ENCODE data around the gene IGSF3. TPM values are rescaled to one million over a fixed set of nuclear protein-coding genes. Genes with fewer than 3 reads are reported as not detected.

IGSF3 gene
- total RNA-seq, 1 experiment from 2014 or later = 5.8 TPM

GRCh38 chr1:116679091-116679827 lies 11.7 kb upstream of the IGSF3 start:
- no peaks in the 10 kb centered on the region for H3K36me3 ChIP-seq
- H3K9me3 ChIP-seq (replicated peaks) = no peaks in the 10 kb centered on the region
- no peaks in the 10 kb centered on the region for H3K4me1 ChIP-seq (replicated peaks)
- DNase-seq (ENCODE audit: low read depth in 1 of 2, low spot score in 2 of 2) = no peak
- no peak overlapping the region for H3K4me3 ChIP-seq
- 0 out of 2 replicates have a peak, but pooled peaks cover 4% of the 10 kb centered on the region for H3K27me3 ChIP-seq (replicated peaks)
- no peak overlapping the region for H3K27ac ChIP-seq

- Histone ChIP-seq H3K27me3 (replicated peaks) (0 out of 2 replicates have a peak, but pooled peaks cover 4% of the 10 kb centered on the region), H3K4me3 (no peak overlapping the region), H3K4me1 (replicated peaks) (no peaks in the 10 kb centered on the region), H3K36me3 (no peaks in the 10 kb centered on the region), H3K27ac (no peak overlapping the region), H3K9me3 (replicated peaks) (no peaks in the 10 kb centered on the region)
- DNase-seq (ENCODE audit: low read depth in 1 of 2, low spot score in 2 of 2) = no peak
Observed at GRCh38 chr1:116678732-116679090, 11.2 kb upstream of the IGSF3 start.

GRCh38 chr1:116677474-116678062 lies 10.0 kb upstream of the IGSF3 start:
- H3K9me3 ChIP-seq (replicated peaks) = no peaks in the 10 kb centered on the region
- H3K27ac ChIP-seq = no peak overlapping the region
- H3K4me1 ChIP-seq (replicated peaks) = no peaks in the 10 kb centered on the region
- H3K36me3 ChIP-seq = no peaks in the 10 kb centered on the region
- no peak for DNase-seq (ENCODE audit: low read depth in 1 of 2, low spot score in 2 of 2)
- 0 out of 2 replicates have a peak, but pooled peaks cover 4% of the 10 kb centered on the region for H3K27me3 ChIP-seq (replicated peaks)
- no peak overlapping the region for H3K4me3 ChIP-seq

GRCh38 chr1:116676291-116676690 lies 8.8 kb upstream of the IGSF3 start:
- H3K9me3 ChIP-seq (replicated peaks) = no peaks in the 10 kb centered on the region
- 0 out of 2 replicates have a peak, but pooled peaks cover 4% of the 10 kb centered on the region for H3K27me3 ChIP-seq (replicated peaks)
- no peaks in the 10 kb centered on the region for H3K36me3 ChIP-seq
- no peak overlapping the region for H3K4me3 ChIP-seq
- H3K27ac ChIP-seq = no peak overlapping the region
- no peaks in the 10 kb centered on the region for H3K4me1 ChIP-seq (replicated peaks)
- no peak for DNase-seq (ENCODE audit: low read depth in 1 of 2, low spot score in 2 of 2)

GRCh38 chr1:116674751-116675150 lies 7.2 kb upstream of the IGSF3 start:
- Histone ChIP-seq H3K27me3 (replicated peaks) (0 out of 2 replicates have a peak, but pooled peaks cover 4% of the 10 kb centered on the region), H3K9me3 (replicated peaks) (no peaks in the 10 kb centered on the region), H3K27ac (no peak overlapping the region), H3K4me3 (no peak overlapping the region), H3K4me1 (replicated peaks) (no peaks in the 10 kb centered on the region), H3K36me3 (no peaks in the 10 kb centered on the region)
- DNase-seq (ENCODE audit: low read depth in 1 of 2, low spot score in 2 of 2) = no peak

GRCh38 chr1:116674011-116674531 lies 6.5 kb upstream of the IGSF3 start:
- Histone ChIP-seq H3K27ac (no peak overlapping the region), H3K27me3 (replicated peaks) (0 out of 2 replicates have a peak, but pooled peaks cover 4% of the 10 kb centered on the region), H3K4me1 (replicated peaks) (no peaks in the 10 kb centered on the region), H3K36me3 (no peaks in the 10 kb centered on the region), H3K4me3 (no peak overlapping the region), H3K9me3 (replicated peaks) (no peaks in the 10 kb centered on the region)
- no peak for DNase-seq (ENCODE audit: low read depth in 1 of 2, low spot score in 2 of 2)

DNA sequence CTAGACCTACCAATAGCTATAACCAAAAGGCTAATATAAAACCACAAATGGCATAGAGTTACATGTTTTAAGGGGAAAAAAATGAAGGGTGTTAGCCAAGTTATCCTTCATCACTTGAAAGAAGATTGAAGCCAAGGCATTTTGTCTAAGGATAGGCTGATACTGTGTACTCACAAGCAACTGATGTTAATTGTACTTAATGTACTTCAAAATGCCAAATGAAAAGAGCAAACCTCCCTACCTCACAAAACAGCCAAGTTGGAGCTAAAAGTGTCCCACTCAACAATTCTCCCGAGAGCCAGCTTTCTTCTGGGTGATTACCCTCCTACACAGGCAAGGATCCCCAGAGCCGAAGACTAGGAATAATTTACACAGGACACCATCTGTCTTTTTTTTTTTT lies 4.4 kb upstream of the IGSF3 start:
- H3K36me3 ChIP-seq = no peaks in the 10 kb centered on the region
- H3K27ac ChIP-seq = no peak overlapping the region
- no peak for DNase-seq (ENCODE audit: low read depth in 1 of 2, low spot score in 2 of 2)
- no peak overlapping the region for H3K4me3 ChIP-seq
- peaks cover 4% of the 10 kb centered on the region for H3K27me3 ChIP-seq (replicated peaks)
- H3K4me1 ChIP-seq (replicated peaks) = peaks cover 8% of the 10 kb centered on the region
- no peaks in the 10 kb centered on the region for H3K9me3 ChIP-seq (replicated peaks)

DNA sequence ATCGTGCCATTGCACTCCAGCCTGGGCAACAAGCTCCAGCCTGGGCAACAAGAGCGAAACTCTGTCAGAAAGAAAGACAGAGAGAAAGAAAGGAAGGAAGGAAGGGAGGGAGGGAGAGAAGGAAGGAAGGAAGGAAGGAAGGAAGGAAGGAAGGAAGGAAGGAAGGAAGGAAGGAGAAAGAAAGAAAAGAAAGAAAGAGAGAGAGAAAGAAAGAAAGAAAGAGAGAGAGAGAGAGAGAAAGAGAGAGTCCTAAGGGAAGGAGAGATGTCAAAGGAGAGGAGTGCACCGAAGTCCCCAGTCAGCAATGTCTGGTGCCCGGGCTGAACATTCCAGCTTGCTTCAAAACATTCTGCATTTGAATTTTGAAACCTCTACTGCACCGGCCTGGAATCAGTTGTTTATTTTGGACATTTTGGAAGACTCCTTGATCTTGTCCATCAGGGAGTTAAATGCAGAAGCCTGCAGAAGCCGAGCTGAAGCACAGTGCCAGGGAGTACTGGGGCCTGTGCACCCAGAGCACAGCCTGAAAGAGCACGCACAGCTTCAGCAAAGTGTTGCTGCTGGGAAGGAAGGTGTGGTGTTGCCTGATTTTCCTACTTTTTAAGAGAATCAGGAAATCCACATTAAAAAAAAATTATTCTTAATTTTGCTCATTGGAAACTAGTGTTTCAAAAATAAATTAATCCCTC lies 3.7 kb upstream of the IGSF3 start:
- Histone ChIP-seq H3K36me3 (no peaks in the 10 kb centered on the region), H3K4me3 (no peak overlapping the region), H3K4me1 (replicated peaks) (peaks cover 10% of the 10 kb centered on the region), H3K27ac (no peak overlapping the region), H3K27me3 (replicated peaks) (peaks cover 8% of the 10 kb centered on the region), H3K9me3 (replicated peaks) (no peaks in the 10 kb centered on the region)
- DNase-seq (ENCODE audit: low read depth in 1 of 2, low spot score in 2 of 2) = no peak

DNA sequence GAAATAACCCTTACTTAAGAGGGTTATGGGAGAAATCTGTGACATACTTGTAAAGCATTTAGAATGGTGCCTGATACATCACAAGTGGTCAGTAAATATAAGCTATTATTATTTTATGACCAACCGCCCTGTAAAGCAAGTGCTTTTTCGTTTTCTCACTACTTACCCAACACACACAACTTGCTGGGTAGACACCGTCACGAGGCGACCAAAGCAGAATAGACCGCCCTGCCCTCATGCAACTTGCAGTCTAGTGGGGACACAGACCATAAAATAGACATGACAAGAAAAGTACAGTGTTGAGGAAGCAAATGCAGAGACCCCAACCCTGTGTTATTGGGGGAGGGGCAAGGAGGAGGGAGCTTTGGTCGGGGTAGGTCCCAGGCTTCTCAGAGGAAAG lies 744 bp upstream of the IGSF3 start:
- DNase-seq (ENCODE audit: low read depth in 1 of 2, low spot score in 2 of 2) = no peak
- Histone ChIP-seq H3K4me3 (no peak overlapping the region), H3K4me1 (replicated peaks) (peaks cover 10% of the 10 kb centered on the region), H3K9me3 (replicated peaks) (no peaks in the 10 kb centered on the region), H3K27ac (no peak overlapping the region), H3K36me3 (no peaks in the 10 kb centered on the region), H3K27me3 (replicated peaks) (peaks cover 8% of the 10 kb centered on the region)

GRCh38 chr1:116667078-116667574 lies 407 bp downstream of the IGSF3 start:
- Histone ChIP-seq H3K4me3 (peak overlapping the region; percentile 45), H3K4me1 (replicated peaks) (peaks cover 10% of the 10 kb centered on the region), H3K9me3 (replicated peaks) (no peaks in the 10 kb centered on the region), H3K27me3 (replicated peaks) (peaks cover 8% of the 10 kb centered on the region), H3K27ac (no peak overlapping the region), H3K36me3 (no peaks in the 10 kb centered on the region)
- DNase-seq (ENCODE audit: low read depth in 1 of 2, low spot score in 2 of 2) = no peak

- H3K36me3 ChIP-seq = no peaks in the 10 kb centered on the region
- H3K27ac ChIP-seq = no peak overlapping the region
- no peak for DNase-seq (ENCODE audit: low read depth in 1 of 2, low spot score in 2 of 2)
- peaks cover 8% of the 10 kb centered on the region for H3K27me3 ChIP-seq (replicated peaks)
- no peaks in the 10 kb centered on the region for H3K9me3 ChIP-seq (replicated peaks)
- H3K4me3 ChIP-seq = peak overlapping the region; percentile 45
- H3K4me1 ChIP-seq (replicated peaks) = peaks cover 10% of the 10 kb centered on the region
Observed at GRCh38 chr1:116666187-116667077, 1.1 kb downstream of the IGSF3 start.

- H3K4me3 ChIP-seq = no peak overlapping the region
- no peak for DNase-seq (ENCODE audit: low read depth in 1 of 2, low spot score in 2 of 2)
- H3K4me1 ChIP-seq (replicated peaks) = peaks cover 10% of the 10 kb centered on the region
- H3K36me3 ChIP-seq = no peaks in the 10 kb centered on the region
- no peaks in the 10 kb centered on the region for H3K9me3 ChIP-seq (replicated peaks)
- peaks cover 8% of the 10 kb centered on the region for H3K27me3 ChIP-seq (replicated peaks)
- no peak overlapping the region for H3K27ac ChIP-seq
Observed at GRCh38 chr1:116664978-116665371, 2.6 kb downstream of the IGSF3 start.

DNA sequence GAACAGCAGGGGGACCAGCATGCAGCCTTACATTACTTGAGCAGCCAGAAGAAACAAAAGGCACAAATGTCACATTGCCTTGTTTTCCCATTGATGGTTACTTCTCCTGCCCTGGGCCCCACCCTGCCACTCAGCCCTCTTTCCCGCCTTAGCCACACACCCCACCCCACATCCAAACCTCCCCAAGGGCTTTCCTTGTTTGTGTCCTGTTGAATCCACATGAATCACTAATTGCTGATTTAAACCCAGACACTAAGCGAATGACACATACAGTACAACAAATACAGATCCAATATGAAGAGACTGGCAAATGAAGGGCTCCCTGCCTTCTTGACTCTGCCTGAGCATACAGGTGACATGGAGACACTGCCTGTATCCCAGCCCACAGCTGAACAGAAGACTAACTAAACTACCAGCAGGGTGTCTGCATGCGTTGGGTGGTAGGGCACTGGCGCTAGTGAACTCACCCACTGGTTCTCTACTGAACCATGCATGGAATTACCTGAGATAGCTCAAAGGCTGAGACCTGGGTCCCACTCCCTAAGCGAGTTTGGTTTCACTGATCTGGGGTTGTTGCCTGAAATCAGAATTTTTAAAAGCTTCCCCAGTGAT lies 3.1 kb downstream of the IGSF3 start:
- DNase-seq (ENCODE audit: low read depth in 1 of 2, low spot score in 2 of 2) = no peak
- Histone ChIP-seq H3K9me3 (replicated peaks) (no peaks in the 10 kb centered on the region), H3K27me3 (replicated peaks) (peaks cover 8% of the 10 kb centered on the region), H3K4me3 (no peak overlapping the region), H3K36me3 (no peaks in the 10 kb centered on the region), H3K4me1 (replicated peaks) (peaks cover 10% of the 10 kb centered on the region), H3K27ac (no peak overlapping the region)
